PC-9 (cell line): Measurements from ENCODE around the gene TRA2B. TPM values are rescaled to one million over a fixed set of nuclear protein-coding genes. Genes with fewer than 3 reads are reported as not detected.

Experiments used
- BruUV-seq: library from RNA; stranded (reverse); fragments of 400-500 nt; replicated peaks from 2 replicates; lab custom pipeline; 2021; lab: Mats Ljungman, UMichigan
- CTCF ChIA-PET: fragments of 300-600 bp; sonication (Branson Sonifier 250); formaldehyde crosslinking; loops from one replicate; lab custom pipeline; 2022; ENCODE audit warnings: antibody characterized with exemption; lab: Charles Lee
- POLR2A ChIA-PET: fragments of 300-600 bp; sonication (Branson Sonifier 250); formaldehyde crosslinking; loops from one replicate; lab custom pipeline; 2022; ENCODE audit warnings: antibody characterized with exemption; ENCODE audit not compliant: unreplicated experiment; lab: Charles Lee
- DNase-seq, 2 experiments: peaks; one replicate each; pipeline versions ENCODE4 v3.0.0 to v3.0.0-alpha.2; 2015 to 2022; ENCODE audit warnings: mixed read lengths in 1 of 2
- H2AFZ ChIP-seq: fragments of 200-600 bp; sonication (generic); 2 replicates; pipeline ENCODE4 v1.8.1; 2017; ENCODE audit warnings: antibody characterized with exemption
- H3F3A ChIP-seq: fragments of 200-600 bp; sonication (generic); 2 replicates; pipeline ENCODE4 v1.8.1; 2017; ENCODE audit warnings: antibody characterized with exemption, mild to moderate bottlenecking, low read depth; ENCODE audit not compliant: insufficient read depth
- H3K27ac ChIP-seq: fragments of 200-600 bp; sonication (generic); 2 replicates; pipeline ENCODE4 v1.6.1; 2016; ENCODE audit warnings: mixed run types
- H3K27me3 ChIP-seq: fragments of 200-600 bp; sonication (generic); 2 replicates; pipeline ENCODE4 v1.6.1; 2016; ENCODE audit warnings: low read depth, mixed run types; ENCODE audit not compliant: insufficient read depth
- H3K36me3 ChIP-seq: fragments of 200-600 bp; sonication (generic); 2 replicates; pipeline ENCODE4 v1.6.1; 2016; ENCODE audit warnings: low read depth, mixed run types
- H3K4me1 ChIP-seq: fragments of 200-600 bp; sonication (generic); replicated peaks from 2 replicates; pipeline ENCODE4 v1.6.1; 2016; ENCODE audit warnings: mixed run types; ENCODE audit not compliant: insufficient read depth
- H3K4me2 ChIP-seq: fragments of 200-600 bp; sonication (generic); 2 replicates; pipeline ENCODE4 v1.6.1; 2017; ENCODE audit warnings: mixed run types
- H3K4me3 ChIP-seq: fragments of 200-600 bp; sonication (generic); 2 replicates; pipeline ENCODE4 v1.6.1; 2016; ENCODE audit warnings: mixed run types
- H3K79me2 ChIP-seq: fragments of 200-600 bp; sonication (generic); 2 replicates; pipeline ENCODE4 v1.6.1; 2017; ENCODE audit warnings: low read depth, mixed run types
- H3K9me2 ChIP-seq: fragments of 200-600 bp; sonication (generic); 2 replicates; pipeline ENCODE4 v1.8.1; 2017; ENCODE audit warnings: mild to moderate bottlenecking; ENCODE audit not compliant: insufficient read depth
- H3K9me3 ChIP-seq: fragments of 200-600 bp; sonication (generic); 2 replicates; pipeline ENCODE4 v1.8.1; 2016; ENCODE audit warnings: low read depth; ENCODE audit not compliant: insufficient read depth
- H4K20me1 ChIP-seq: fragments of 200-600 bp; sonication (generic); 2 replicates; pipeline ENCODE4 v1.8.1; 2017; ENCODE audit not compliant: insufficient read depth
- EZH2 ChIP-seq: fragments of 200-600 bp; sonication (generic); IDR thresholded peaks from 2 replicates; pipeline ENCODE4 v1.8.0; 2017; ENCODE audit warnings: antibody characterized with exemption, low read depth
- intact Hi-C: fragments of 100-400 bp; cut with micrococcal nuclease; formaldehyde crosslinking; loops from one replicate; pipeline ENCODE4 v1.10.0; 2022; ENCODE audit not compliant: unreplicated experiment
- total RNA-seq: library from RNA; stranded (reverse); gene quantifications from 2 replicates; pipeline ENCODE4 v1.2.3, GENCODE V29; 2021
- TF ChIP-seq, protein P1 (sequence below): fragments of 200-600 bp; sonication (generic); conservative IDR thresholded peaks from 2 replicates; pipeline ENCODE4 v1.6.1; 2017; ENCODE audit warnings: mixed run types, antibody characterized with exemption, mild to moderate bottlenecking, moderate library complexity

Gene TRA2B
- total RNA-seq, 1 experiment from 2014 or later, result 158 TPM

DNA sequence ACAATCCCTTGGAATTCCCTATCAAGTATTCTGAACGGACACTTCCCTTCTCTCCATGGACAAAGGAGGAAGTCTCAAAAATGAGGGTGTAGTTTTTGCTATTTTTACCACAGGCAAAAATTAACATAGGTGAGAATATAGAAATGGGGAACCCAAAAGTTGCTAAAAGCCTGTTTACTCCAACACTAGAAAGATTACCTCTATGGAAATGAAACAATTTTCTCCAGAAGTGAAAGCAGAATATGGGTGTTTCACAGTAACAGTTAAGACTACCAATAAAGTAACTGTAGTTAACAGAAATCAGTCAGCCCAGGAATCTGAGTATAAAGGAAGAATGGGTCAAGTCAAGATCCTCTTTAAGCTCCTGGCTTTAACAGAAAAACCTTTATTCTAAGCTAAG lies 9.3 kb downstream of the TRA2B start:
- ChIA-PET CTCF (interaction anchor here (1.2 kb wide), 2 partner anchors 15 kb away, joined by 6 read pairs; no protein-coding TSS in a partner anchor), POLR2A (interaction anchor here (0.6 kb wide), 1 partner anchor 314 kb away, joined by 3 read pairs; no protein-coding TSS in a partner anchor)
- intact Hi-C loops, result no loop called here
- Histone ChIP-seq H3K4me3 (peak overlapping the region; percentile 2; the same call in 1 of the 2 replicates), H3K27ac (peak overlapping the region; percentile 30), H3K27me3 (no peaks in the 10 kb centered on the region), H2AFZ (no peak overlapping the region), H3K4me1 (peaks cover 65% of the 10 kb centered on the region), H3K9me3 (no peaks in the 10 kb centered on the region), H3K79me2 (peaks cover 100% of the 10 kb centered on the region), H3F3A (peaks cover 90% of the 10 kb centered on the region), H3K36me3 (peaks cover 86% of the 10 kb centered on the region), H3K4me2 (peak overlapping the region; percentile 97), H4K20me1 (peaks cover 100% of the 10 kb centered on the region), H3K9me2 (no peaks in the 10 kb centered on the region)
- BruUV-seq, result no TSS peak
- DNase-seq, result no peak
- no peak for TF ChIP-seq EZH2
- TF ChIP-seq, protein P1, sequence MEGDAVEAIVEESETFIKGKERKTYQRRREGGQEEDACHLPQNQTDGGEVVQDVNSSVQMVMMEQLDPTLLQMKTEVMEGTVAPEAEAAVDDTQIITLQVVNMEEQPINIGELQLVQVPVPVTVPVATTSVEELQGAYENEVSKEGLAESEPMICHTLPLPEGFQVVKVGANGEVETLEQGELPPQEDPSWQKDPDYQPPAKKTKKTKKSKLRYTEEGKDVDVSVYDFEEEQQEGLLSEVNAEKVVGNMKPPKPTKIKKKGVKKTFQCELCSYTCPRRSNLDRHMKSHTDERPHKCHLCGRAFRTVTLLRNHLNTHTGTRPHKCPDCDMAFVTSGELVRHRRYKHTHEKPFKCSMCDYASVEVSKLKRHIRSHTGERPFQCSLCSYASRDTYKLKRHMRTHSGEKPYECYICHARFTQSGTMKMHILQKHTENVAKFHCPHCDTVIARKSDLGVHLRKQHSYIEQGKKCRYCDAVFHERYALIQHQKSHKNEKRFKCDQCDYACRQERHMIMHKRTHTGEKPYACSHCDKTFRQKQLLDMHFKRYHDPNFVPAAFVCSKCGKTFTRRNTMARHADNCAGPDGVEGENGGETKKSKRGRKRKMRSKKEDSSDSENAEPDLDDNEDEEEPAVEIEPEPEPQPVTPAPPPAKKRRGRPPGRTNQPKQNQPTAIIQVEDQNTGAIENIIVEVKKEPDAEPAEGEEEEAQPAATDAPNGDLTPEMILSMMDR, result no peak

DNA sequence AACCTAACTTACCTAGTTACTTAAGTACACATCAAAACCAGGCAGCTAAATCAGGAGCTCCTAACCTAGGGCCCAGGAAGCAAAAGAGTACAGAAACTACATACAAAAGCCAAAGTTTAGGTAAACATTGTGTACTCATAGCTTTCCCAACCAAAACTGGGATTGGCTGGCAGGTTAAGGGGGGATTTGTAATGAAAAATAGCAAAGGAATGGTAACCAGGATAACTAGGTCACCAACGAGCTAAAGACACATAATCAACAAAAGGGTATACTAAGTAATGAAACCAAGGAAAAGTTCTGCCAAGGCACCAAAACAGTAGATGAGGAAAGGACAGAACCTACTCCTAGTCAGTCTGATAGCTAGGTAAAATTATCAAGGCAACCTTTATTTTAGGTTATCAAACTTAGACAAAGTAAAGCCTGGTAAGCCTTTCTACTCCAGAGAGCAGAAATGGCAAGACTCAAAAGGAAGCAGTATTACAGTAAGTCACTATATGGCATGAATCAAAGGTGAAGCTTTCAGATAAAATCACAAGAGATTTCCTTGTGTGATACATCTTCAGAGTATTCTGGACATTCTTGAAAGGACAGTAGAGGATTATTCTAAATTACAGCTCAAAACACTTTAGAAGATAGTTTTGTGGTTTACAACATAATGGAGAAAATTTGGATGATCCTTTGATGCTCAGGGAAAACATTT lies 10.2 kb downstream of the TRA2B start:
- Histone ChIP-seq H3K9me3 (no peaks in the 10 kb centered on the region), H3K27ac (peak overlapping the region; percentile 30), H3K4me1 (peaks cover 56% of the 10 kb centered on the region), H3K4me3 (no peak overlapping the region), H3K9me2 (no peaks in the 10 kb centered on the region), H3K36me3 (peaks cover 95% of the 10 kb centered on the region), H3F3A (peaks cover 95% of the 10 kb centered on the region), H3K4me2 (peak overlapping the region; percentile 97), H2AFZ (no peak overlapping the region), H4K20me1 (peaks cover 100% of the 10 kb centered on the region), H3K27me3 (no peaks in the 10 kb centered on the region), H3K79me2 (peaks cover 100% of the 10 kb centered on the region)
- BruUV-seq, result no TSS peak
- TF ChIP-seq EZH2, result no peak
- TF ChIP-seq, protein P1, result no peak
- POLR2A ChIA-PET, result interaction anchor here (0.6 kb wide), 1 partner anchor 248 kb away, joined by 3 read pairs; no protein-coding TSS in a partner anchor
- CTCF ChIA-PET, result interaction anchor here (0.6 to 1.2 kb wide), 3 partner anchors 16 to 193 kb away, joined by 3 to 6 read pairs (median 3); no protein-coding TSS in a partner anchor
- DNase-seq, result peak in 1 of 2 experiments; percentile 64
- intact Hi-C loops, result no loop called here

DNA sequence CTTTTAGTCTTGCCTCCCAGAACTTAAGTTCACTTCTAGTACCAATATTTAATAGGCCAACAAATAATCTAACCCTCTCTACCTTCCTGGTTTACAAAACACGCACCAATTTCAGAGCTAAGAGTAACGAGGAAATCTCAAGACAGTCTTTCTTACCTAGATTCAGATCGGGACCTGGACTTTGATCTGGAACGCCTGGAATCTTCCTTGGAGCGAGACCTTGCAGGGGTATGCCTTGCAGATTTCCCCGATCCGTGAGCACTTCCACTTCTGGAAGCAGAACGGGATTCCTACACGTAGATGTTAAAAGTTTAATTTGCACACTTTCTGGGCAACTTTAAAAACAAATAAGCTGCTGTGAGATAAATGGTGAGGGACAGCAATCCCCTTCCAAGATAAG lies 11.4 kb downstream of the TRA2B start:
- no peak for TF ChIP-seq EZH2
- TF ChIP-seq, protein P1, result no peak
- Histone ChIP-seq H3K36me3 (peaks cover 95% of the 10 kb centered on the region), H3K4me2 (no peak overlapping the region), H3K79me2 (peaks cover 100% of the 10 kb centered on the region), H3K9me2 (no peaks in the 10 kb centered on the region), H3F3A (peaks cover 98% of the 10 kb centered on the region), H3K27me3 (no peaks in the 10 kb centered on the region), H4K20me1 (peaks cover 100% of the 10 kb centered on the region), H3K9me3 (no peaks in the 10 kb centered on the region), H2AFZ (no peak overlapping the region), H3K4me3 (no peak overlapping the region), H3K4me1 (peaks cover 44% of the 10 kb centered on the region), H3K27ac (0 out of 2 replicates have a peak overlapping the region, but pooled peaks have one; percentile 2)
- ChIA-PET CTCF (no interaction called here), POLR2A (interaction anchor here (0.7 kb wide), 2 partner anchors 9 to 192 kb away, joined by 3 to 18 read pairs; no protein-coding TSS in a partner anchor)
- DNase-seq, result no peak
- no TSS peak for BruUV-seq
- intact Hi-C loops, result no loop called here
